ENCODE results near the gene RERE.
A peak's percentile ranks its signal among the peaks of the same experiment; 100 is the strongest.

The RERE gene

DNA sequence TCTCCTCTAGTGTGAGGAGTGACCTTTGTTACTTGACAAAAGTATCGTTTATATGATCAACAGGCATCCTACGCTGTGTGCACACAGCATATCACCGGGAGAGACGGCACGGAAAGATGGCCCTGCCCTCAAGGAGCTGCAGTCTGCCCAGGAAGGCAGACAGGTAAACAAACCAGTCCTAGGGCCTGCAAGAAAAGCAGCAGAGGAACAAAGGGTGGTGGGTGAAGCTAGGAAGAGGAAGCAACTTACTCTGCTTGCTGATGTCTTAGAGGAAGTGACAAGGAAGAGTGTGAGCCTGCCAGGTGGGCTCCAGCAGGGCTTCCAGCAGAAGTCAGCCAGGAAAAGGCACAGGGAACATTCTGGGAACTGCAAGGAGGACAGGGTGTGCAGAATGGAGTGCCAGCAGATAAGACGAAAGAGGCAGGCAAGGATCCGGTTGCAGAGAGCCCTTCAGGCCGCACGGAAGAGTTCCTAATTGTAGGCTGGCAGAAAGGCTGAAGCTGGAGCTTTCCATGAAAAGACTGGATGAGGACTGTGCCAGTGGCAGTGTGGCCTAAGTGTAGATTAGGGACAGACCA is 392.8 kb downstream of the RERE start:
- DNase-seq (ENCODE audit: low read depth) = peak; percentile 97
- H3K4me3 ChIP-seq (ENCODE audit: low read depth, low read length) = peak overlapping the region; percentile 56
- TF ChIP-seq, protein P1, sequence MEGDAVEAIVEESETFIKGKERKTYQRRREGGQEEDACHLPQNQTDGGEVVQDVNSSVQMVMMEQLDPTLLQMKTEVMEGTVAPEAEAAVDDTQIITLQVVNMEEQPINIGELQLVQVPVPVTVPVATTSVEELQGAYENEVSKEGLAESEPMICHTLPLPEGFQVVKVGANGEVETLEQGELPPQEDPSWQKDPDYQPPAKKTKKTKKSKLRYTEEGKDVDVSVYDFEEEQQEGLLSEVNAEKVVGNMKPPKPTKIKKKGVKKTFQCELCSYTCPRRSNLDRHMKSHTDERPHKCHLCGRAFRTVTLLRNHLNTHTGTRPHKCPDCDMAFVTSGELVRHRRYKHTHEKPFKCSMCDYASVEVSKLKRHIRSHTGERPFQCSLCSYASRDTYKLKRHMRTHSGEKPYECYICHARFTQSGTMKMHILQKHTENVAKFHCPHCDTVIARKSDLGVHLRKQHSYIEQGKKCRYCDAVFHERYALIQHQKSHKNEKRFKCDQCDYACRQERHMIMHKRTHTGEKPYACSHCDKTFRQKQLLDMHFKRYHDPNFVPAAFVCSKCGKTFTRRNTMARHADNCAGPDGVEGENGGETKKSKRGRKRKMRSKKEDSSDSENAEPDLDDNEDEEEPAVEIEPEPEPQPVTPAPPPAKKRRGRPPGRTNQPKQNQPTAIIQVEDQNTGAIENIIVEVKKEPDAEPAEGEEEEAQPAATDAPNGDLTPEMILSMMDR (IDR thresholded peaks at IDR 0.05; ENCODE audit: control insufficient read depth, extremely low read depth, insufficient read depth) = no peak

DNA sequence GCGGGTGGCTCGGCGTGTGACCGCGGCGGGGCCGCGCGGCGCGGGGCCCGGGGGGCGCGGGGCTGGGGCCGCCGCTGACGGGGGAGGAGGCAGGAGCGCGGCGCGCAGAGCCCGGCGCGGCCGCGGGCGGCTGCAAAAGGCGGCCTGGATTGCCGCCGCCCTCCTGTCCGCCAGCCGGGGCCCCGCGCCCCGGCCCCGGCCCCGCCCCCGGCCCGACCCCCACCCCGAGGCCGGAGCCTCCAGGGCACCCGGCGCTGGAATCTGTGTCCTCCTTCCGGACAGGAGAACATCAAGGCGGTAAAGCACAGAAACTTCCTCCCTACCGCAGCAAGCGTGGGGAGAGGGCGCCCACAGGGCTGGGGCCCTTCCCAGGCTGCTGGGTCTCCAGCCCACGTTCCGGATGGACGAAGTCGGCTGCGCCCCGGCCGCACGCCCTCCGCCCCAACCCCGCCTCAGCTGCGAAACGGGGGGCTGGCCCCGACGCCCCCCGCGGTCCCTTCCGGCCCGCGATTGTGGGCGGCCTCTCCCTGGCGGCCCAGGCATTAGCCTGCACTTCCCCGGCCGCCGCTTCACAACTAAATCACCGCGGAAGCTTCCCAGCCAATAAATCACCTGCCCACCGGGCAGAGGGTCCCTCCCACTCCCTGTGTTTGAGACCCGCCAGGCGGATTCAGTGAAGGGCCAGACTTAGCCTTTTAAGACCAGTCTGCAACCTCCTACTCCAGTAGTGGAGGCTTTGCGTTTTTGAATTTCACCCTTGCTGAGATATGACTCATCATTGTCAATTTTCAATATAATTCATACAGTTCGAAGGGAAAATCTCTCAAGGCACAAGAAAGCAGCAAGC is 393.5 kb downstream of the RERE start:
- no peak for DNase-seq (ENCODE audit: low read depth)
- TF ChIP-seq, protein P1 (IDR thresholded peaks at IDR 0.05; ENCODE audit: control insufficient read depth, extremely low read depth, insufficient read depth) = no peak
- H3K4me3 ChIP-seq (ENCODE audit: low read depth, low read length) = peak overlapping the region; percentile 72

DNA sequence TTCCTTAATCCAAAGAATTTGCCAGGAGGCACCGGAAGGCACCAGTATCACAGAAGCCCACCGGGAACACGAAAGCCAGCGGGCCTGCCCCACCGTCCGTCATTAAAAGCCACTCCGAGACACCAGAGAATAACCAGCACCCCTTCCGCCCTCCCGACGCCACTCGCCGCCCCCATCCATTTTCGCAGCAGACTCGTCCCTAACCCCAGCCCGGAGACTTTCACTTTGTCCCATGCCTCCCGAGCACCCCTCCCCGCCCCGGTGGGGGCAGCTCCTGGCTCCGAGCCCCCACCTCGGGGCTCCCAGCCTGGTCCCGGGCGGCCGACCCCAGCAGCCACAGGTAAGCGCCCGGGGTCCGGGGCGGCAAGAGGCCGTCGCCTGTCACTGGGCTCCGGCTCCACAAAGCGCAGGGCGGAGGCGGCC is 394.2 kb downstream of the RERE start:
- TF ChIP-seq, protein P1 (IDR thresholded peaks at IDR 0.05; ENCODE audit: control insufficient read depth, extremely low read depth, insufficient read depth) = no peak

DNA sequence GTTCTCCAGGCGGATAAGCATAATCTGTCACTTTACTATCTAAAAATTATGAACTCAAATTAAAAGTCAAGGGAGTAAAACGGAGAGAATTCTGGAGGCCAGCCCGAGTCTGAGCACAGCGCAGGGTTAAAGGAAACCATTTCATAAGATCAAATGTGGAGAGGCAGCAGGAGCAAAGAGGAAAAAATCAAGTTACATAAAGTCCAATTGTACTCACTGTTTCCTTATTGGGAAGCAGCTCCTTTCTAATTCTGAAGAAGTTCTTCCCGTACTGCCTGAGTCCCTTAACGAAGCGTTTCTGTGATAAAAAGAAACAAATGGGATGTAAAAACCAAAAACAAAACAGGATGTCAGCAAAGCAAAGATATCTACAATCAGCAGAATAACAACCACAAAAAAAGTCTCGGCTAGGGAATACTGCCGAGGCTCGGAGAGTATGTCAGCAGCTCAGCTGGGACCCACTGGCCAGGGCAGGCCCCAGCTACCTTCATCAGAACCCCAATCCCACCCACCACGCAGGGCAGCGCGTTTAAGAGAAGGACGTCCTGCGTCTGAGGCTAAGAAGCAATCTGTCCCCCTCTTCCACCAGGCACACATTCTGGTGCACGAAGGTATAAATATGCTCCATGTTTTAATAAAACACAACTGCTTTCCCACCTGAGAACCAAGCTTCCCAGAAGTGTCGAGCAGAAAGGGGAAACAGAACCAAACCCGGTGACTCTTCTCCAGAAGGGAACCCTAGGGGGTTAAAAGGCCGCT is 394.8 kb downstream of the RERE start:
- TF ChIP-seq, protein P1 (IDR thresholded peaks at IDR 0.05; ENCODE audit: control insufficient read depth, extremely low read depth, insufficient read depth) = no peak
- peak overlapping the region; percentile 72 for H3K4me3 ChIP-seq (ENCODE audit: low read depth, low read length)
- DNase-seq (ENCODE audit: low read depth) = no peak

More for the DNA sequence above, 394.2 kb downstream of the RERE start:
- DNase-seq (ENCODE audit: low read depth) = no peak
- peak overlapping the region; percentile 72 for H3K4me3 ChIP-seq (ENCODE audit: low read depth, low read length)

DNA sequence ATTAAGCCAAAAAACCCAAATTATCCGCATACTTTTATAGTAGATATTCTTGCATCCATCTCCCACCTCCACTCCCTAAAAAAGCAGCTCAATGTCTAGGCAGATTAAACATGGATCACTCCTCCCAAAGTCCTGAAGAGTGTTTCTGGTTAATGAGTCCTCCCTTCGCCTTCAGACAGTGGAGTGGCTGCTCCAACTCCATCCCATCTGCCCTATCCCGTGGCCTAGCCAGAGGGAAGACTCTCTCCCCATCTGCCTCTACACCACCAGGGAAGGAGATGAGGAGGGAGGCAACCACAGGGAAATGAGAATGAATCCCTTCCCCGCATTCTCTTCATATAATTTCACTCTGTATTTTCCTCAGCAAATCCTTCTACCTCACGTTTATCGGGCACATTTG is 395.7 kb downstream of the RERE start:
- H3K4me3 ChIP-seq (ENCODE audit: low read depth, low read length) = peak overlapping the region; percentile 72
- DNase-seq (ENCODE audit: low read depth) = no peak

DNA sequence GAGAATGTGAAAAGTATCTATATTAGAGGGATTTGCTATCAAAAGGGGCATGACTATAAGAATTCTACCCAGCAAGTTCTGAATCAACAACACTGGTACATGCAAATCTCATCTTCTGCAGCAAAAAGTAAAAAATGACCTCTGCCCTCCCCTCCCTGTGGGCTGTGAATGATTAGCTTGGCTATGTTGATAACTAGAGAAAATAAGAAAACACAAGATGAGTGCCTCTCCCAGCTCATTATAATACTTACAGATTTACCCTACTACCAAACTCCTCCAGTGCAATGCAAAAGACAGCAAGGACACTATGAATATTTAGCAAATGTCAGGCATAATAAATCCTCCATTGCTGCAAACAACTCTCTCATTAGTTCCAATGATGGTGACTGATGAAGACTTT is 397.1 kb downstream of the RERE start:
- TF ChIP-seq, protein P1 (IDR thresholded peaks at IDR 0.05; ENCODE audit: control insufficient read depth, extremely low read depth, insufficient read depth) = no peak
- no peak for DNase-seq (ENCODE audit: low read depth)
- H3K4me3 ChIP-seq (ENCODE audit: low read depth, low read length) = peak overlapping the region; percentile 72

More for the DNA sequence above, 395.7 kb downstream of the RERE start:
- TF ChIP-seq, protein P1 (IDR thresholded peaks at IDR 0.05; ENCODE audit: control insufficient read depth, extremely low read depth, insufficient read depth) = no peak
